Mucosa of descending colon (tissue), 3 donors: ENCODE results near the gene UCMA. TPM values are rescaled to one million over a fixed set of nuclear protein-coding genes. Genes with fewer than 3 reads are reported as not detected.

Experiments
- ATAC-seq: fragments of 200-7000 bp; cut with Tn5 transposase; one replicate; pipeline ENCODE4 v1.9.1; 2020; ENCODE audit warnings: mild to moderate bottlenecking, moderate library complexity
- DNase-seq, 3 donors: peaks; one replicate each; pipeline ENCODE4 v3.0.0-alpha.2; 2020
- H3K36me3 ChIP-seq: fragments of 200-600 bp; one replicate; pipeline ENCODE4 v1.8.0; 2021; ENCODE audit warnings: low read depth, mild to moderate bottlenecking
- H3K4me1 ChIP-seq: fragments of 200-600 bp; one replicate; pipeline ENCODE4 v1.8.0; 2021; ENCODE audit warnings: low read depth, mild to moderate bottlenecking
- H3K4me3 ChIP-seq: fragments of 200-600 bp; one replicate; pipeline ENCODE4 v1.8.0; 2021; ENCODE audit warnings: mild to moderate bottlenecking
- H3K9me3 ChIP-seq: fragments of 200-600 bp; one replicate; pipeline ENCODE4 v1.8.0; 2021; ENCODE audit warnings: mild to moderate bottlenecking
- CTCF ChIP-seq: fragments of 200-600 bp; IDR thresholded peaks from one replicate; pipeline ENCODE4 v1.8.0; 2022; ENCODE audit warnings: antibody characterized with exemption, mild to moderate bottlenecking
- intact Hi-C, 2 donors: fragments of 100-400 bp; cut with DNase I in 1 of 2; cut with micrococcal nuclease in 1 of 2; formaldehyde crosslinking; loops; one replicate each; pipeline versions ENCODE4 v1.11.0 to v1.11.1; 2022; cut with DNase I, micrococcal nuclease
- total RNA-seq, 3 donors: library from RNA; stranded (reverse); fragmentation: NEBNext Ultra II Directional in 2 of 3; extraction: Animal tissue kit (Norgen Biotek cat#: 25700) in 2 of 3; gene quantifications; one replicate each; pipeline versions ENCODE4 v1.2.1 to v1.2.4, GENCODE V29; 2021 to 2023
- donor health status: DM: no; HTN: no; CAD: no; lungs with moderate emphysema.
- donor health status: DM: no; HTN: no; CAD: no.
- donor health status: DM: no; HTN: yes; CAD: no.

UCMA gene
- total RNA-seq, 3 donors from 2014 or later = not detected

GRCh38 chr10:13193637-13194036 is 40.5 kb downstream of the UCMA start:
- no peak for TF ChIP-seq CTCF
- DNase-seq (no peak), ATAC-seq (no peak)
- H3K9me3 ChIP-seq = no peaks in the 10 kb centered on the region
- H3K4me1 ChIP-seq = no peaks in the 10 kb centered on the region
- no peaks in the 10 kb centered on the region for H3K36me3 ChIP-seq
- H3K4me3 ChIP-seq = no peak overlapping the region
- intact Hi-C loops = no loop called here

GRCh38 chr10:13191362-13191761 is 42.8 kb downstream of the UCMA start:
- H3K9me3 ChIP-seq = no peaks in the 10 kb centered on the region
- intact Hi-C loops = no loop called here
- DNase-seq = no peak
- no peak overlapping the region for H3K4me3 ChIP-seq
- ATAC-seq = no peak
- H3K4me1 ChIP-seq = no peaks in the 10 kb centered on the region
- no peaks in the 10 kb centered on the region for H3K36me3 ChIP-seq
- TF ChIP-seq CTCF = no peak

- intact Hi-C loops = no loop called here
- H3K36me3 ChIP-seq = no peaks in the 10 kb centered on the region
- no peaks in the 10 kb centered on the region for H3K4me1 ChIP-seq
- no peak for DNase-seq
- H3K4me3 ChIP-seq = no peak overlapping the region
- no peak for TF ChIP-seq CTCF
- ATAC-seq = no peak
- H3K9me3 ChIP-seq = no peaks in the 10 kb centered on the region
These were observed 43.4 kb downstream of the UCMA start for GRCh38 chr10:13190816-13191215.

- H3K9me3 ChIP-seq = no peaks in the 10 kb centered on the region
- ATAC-seq = no peak
- no peak overlapping the region for H3K4me3 ChIP-seq
- TF ChIP-seq CTCF = no peak
- H3K36me3 ChIP-seq = no peaks in the 10 kb centered on the region
- H3K4me1 ChIP-seq = no peaks in the 10 kb centered on the region
- no peak for DNase-seq
- intact Hi-C loops = no loop called here
These were observed 44.2 kb downstream of the UCMA start for GRCh38 chr10:13189961-13190360.

GRCh38 chr10:13188593-13188992 is 45.6 kb downstream of the UCMA start:
- no peaks in the 10 kb centered on the region for H3K4me1 ChIP-seq
- TF ChIP-seq CTCF = no peak
- intact Hi-C loops = no loop called here
- no peak overlapping the region for H3K4me3 ChIP-seq
- DNase-seq (no peak), ATAC-seq (no peak)
- H3K36me3 ChIP-seq = no peaks in the 10 kb centered on the region
- no peaks in the 10 kb centered on the region for H3K9me3 ChIP-seq

GRCh38 chr10:13187135-13187534 is 47.0 kb downstream of the UCMA start:
- DNase-seq (no peak), ATAC-seq (no peak)
- no peaks in the 10 kb centered on the region for H3K36me3 ChIP-seq
- intact Hi-C loops = no loop called here
- H3K4me1 ChIP-seq = no peaks in the 10 kb centered on the region
- H3K9me3 ChIP-seq = no peaks in the 10 kb centered on the region
- no peak for TF ChIP-seq CTCF
- no peak overlapping the region for H3K4me3 ChIP-seq
